Ishikawa (cell line): ENCODE data around the gene ECPAS.

Experiments
- CEBPB ChIP-seq: IDR thresholded peaks from 2 replicates; pipeline ENCODE4 v1.6.1; 2012
- CREB1 ChIP-seq: IDR thresholded peaks from 2 replicates; pipeline ENCODE4 v1.6.1; 2012; ENCODE audit warnings: low read depth
- EGR1 ChIP-seq: IDR thresholded peaks from 2 replicates; pipeline ENCODE4 v1.6.1; 2012
- EP300 ChIP-seq: IDR thresholded peaks from 2 replicates; pipeline ENCODE4 v1.6.1; 2012; ENCODE audit warnings: borderline replicate concordance
- FOXM1 ChIP-seq: IDR thresholded peaks from 2 replicates; pipeline ENCODE4 v1.6.1; 2012; ENCODE audit warnings: low read depth, borderline replicate concordance
- NFIC ChIP-seq: IDR thresholded peaks from 2 replicates; pipeline ENCODE4 v1.6.1; 2012
- RAD21 ChIP-seq: IDR thresholded peaks from 2 replicates; pipeline ENCODE4 v1.6.1; 2012; ENCODE audit warnings: low read depth
- TAF1 ChIP-seq: IDR thresholded peaks from 2 replicates; pipeline ENCODE4 v1.6.1; 2012; ENCODE audit warnings: low read depth, mild to moderate bottlenecking
- TCF12 ChIP-seq: IDR thresholded peaks from 2 replicates; pipeline ENCODE4 v1.6.1; 2012; ENCODE audit warnings: low read depth
- TEAD4 ChIP-seq: IDR thresholded peaks from 2 replicates; pipeline ENCODE4 v1.6.1; 2012
- YY1 ChIP-seq: IDR thresholded peaks from 2 replicates; pipeline ENCODE4 v1.6.1; 2012; ENCODE audit warnings: low read depth
- ZBTB7A ChIP-seq: IDR thresholded peaks from 2 replicates; pipeline ENCODE4 v1.6.1; 2012; ENCODE audit warnings: low read depth
- TF ChIP-seq, protein P1 (sequence below): IDR thresholded peaks from 2 replicates; pipeline ENCODE4 v1.6.1; 2012
- TF ChIP-seq, protein P2 (sequence below): IDR thresholded peaks from 2 replicates; pipeline ENCODE4 v1.6.1; 2012
- TF ChIP-seq, protein P3 (sequence below): IDR thresholded peaks from 2 replicates; pipeline ENCODE4 v1.6.1; 2012; ENCODE audit warnings: low read depth, mild to moderate bottlenecking

Gene ECPAS

DNA sequence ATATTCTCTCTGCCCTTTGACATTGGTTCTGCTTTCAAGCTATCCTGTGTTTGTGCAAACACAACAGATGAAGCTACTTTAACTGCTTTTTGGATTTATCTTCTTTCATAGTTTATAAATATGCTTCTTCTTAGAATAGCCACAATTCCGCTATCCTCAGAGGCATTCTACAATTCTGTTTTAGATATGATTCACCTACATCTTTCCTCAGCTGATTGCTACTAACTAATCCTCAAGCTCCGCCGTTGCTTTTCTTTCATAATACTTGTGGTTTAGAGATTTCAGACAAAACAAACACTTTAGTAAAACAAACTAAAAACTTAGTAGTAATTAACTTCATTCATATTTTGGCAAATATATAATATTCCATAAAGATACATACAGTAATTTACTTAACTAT is 52.5 kb downstream of the ECPAS start:
- TF ChIP-seq EGR1 (no peak), CREB1 (no peak)
- TF ChIP-seq, protein P1, sequence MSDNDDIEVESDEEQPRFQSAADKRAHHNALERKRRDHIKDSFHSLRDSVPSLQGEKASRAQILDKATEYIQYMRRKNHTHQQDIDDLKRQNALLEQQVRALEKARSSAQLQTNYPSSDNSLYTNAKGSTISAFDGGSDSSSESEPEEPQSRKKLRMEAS, result no peak
- TF ChIP-seq, protein P2, sequence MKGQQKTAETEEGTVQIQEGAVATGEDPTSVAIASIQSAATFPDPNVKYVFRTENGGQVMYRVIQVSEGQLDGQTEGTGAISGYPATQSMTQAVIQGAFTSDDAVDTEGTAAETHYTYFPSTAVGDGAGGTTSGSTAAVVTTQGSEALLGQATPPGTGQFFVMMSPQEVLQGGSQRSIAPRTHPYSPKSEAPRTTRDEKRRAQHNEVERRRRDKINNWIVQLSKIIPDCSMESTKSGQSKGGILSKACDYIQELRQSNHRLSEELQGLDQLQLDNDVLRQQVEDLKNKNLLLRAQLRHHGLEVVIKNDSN, result no peak

DNA sequence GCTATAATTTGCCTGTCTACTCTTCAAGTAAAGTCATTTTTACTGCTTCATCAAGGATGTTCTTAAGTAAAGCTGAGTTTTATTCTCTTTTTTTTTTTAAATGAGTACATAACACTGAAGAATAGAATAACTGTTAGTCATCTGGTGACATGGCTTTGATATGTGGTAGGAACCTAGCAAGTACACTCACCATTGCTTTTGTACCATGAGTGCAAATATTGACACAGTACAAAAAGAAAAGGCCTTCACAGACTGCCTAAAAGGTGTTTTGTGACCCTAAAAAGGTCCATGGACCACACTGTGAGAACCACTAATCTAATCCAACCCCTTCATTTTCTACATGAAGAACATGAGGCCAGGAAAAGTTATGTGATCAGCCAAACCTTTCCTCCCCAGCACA is 55.0 kb downstream of the ECPAS start:
- TF ChIP-seq TCF12 (no peak), YY1 (no peak)

DNA sequence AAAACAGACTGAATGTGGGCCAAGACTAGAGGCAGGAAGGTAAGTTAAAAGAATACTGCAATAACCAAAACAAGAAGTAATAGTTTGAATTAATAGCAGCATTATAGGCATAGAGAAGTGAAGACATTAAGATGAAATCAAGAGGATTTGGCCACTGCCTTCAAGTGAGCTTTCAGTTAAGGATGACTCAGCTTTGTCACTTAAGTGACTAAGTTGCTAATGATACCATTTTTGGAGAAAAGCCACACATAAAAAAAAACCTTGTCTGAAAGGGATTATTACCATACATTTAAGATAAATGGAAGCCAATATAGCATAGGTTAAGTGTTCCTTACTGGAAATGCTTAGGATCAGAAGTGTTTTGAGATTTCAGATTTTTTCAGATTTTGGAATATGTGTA is 57.0 kb downstream of the ECPAS start:
- TF ChIP-seq TAF1 (no peak), TCF12 (no peak)
- TF ChIP-seq, protein P1, result no peak

DNA sequence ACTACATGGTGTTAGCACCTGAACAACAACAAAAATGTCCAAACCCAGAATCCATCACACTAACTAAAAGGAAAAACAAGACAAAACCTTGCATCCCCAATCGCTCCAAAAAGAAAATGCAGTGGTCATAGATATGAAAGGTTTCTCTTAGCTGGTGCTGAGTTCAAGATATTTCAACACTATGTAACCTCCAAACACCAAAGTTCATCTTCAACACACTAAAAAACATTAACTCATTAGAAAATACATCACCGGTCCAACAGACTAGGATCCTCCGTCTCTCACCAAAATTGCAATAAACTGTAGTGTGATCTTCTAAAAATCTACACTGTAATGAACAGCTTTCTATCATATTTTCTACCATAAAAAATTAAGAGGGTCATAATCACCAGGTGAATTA is 60.8 kb downstream of the ECPAS start:
- TF ChIP-seq CEBPB (no peak), FOXM1 (no peak), EP300 (no peak), RAD21 (no peak), ZBTB7A (no peak), NFIC (no peak), TCF12 (no peak), TAF1 (no peak), YY1 (no peak)
- TF ChIP-seq, protein P1, result no peak
- TF ChIP-seq, protein P3, sequence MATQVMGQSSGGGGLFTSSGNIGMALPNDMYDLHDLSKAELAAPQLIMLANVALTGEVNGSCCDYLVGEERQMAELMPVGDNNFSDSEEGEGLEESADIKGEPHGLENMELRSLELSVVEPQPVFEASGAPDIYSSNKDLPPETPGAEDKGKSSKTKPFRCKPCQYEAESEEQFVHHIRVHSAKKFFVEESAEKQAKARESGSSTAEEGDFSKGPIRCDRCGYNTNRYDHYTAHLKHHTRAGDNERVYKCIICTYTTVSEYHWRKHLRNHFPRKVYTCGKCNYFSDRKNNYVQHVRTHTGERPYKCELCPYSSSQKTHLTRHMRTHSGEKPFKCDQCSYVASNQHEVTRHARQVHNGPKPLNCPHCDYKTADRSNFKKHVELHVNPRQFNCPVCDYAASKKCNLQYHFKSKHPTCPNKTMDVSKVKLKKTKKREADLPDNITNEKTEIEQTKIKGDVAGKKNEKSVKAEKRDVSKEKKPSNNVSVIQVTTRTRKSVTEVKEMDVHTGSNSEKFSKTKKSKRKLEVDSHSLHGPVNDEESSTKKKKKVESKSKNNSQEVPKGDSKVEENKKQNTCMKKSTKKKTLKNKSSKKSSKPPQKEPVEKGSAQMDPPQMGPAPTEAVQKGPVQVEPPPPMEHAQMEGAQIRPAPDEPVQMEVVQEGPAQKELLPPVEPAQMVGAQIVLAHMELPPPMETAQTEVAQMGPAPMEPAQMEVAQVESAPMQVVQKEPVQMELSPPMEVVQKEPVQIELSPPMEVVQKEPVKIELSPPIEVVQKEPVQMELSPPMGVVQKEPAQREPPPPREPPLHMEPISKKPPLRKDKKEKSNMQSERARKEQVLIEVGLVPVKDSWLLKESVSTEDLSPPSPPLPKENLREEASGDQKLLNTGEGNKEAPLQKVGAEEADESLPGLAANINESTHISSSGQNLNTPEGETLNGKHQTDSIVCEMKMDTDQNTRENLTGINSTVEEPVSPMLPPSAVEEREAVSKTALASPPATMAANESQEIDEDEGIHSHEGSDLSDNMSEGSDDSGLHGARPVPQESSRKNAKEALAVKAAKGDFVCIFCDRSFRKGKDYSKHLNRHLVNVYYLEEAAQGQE, result no peak
- TF ChIP-seq, protein P2, result no peak

DNA sequence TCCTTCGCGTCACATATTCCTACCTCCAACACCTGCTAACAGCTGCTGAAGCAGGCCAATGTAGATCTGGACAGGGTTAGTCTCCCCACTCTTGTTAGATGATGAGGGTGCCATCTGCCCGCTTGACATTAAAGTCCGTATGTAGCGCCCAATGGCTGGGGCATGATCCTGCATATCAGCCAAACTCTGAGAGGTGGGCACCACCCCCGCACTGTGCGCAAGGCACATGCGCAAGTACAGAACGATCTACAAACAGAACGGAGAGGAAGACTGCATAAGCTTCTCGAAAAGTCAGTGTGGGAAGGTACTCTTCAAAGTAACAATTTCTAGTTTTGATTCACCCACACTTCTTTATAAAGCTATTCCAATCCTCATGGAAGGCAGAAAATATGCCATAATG is 69.8 kb downstream of the ECPAS start:
- no peak for TF ChIP-seq TEAD4
- TF ChIP-seq RAD21, result no peak
- TF ChIP-seq, protein P3, result no peak
- TF ChIP-seq ZBTB7A, result no peak
- TF ChIP-seq CEBPB, result no peak
- TF ChIP-seq EP300, result no peak
- TF ChIP-seq, protein P1, result no peak
- no peak for TF ChIP-seq TAF1
- no peak for TF ChIP-seq NFIC

DNA sequence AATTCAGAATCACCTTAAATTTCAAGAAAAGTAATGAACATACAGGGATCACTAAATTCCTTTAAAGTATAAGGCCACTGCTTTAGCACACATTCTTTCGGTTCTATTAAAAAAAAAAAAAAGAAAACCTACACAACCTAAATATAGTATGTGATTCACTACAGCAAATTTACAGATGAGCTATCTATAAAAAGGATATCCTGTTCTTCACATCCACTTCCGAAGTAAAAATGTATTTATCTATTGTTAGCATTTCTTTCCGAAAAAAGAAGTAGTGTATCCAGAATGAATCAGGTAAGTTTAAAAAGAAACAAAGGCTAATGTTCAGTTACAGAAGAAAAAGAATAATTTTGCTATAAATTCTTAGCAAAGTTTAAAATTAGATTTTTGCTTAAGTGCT is 70.2 kb downstream of the ECPAS start:
- TF ChIP-seq NFIC, result no peak
- no peak for TF ChIP-seq ZBTB7A
- no peak for TF ChIP-seq CREB1
- no peak for TF ChIP-seq YY1
- TF ChIP-seq, protein P2, result no peak
- no peak for TF ChIP-seq TAF1
- no peak for TF ChIP-seq CEBPB
- no peak for TF ChIP-seq TCF12
- TF ChIP-seq, protein P1, result no peak
- TF ChIP-seq EGR1, result no peak
- TF ChIP-seq, protein P3, result no peak
- no peak for TF ChIP-seq TEAD4
- TF ChIP-seq RAD21, result no peak
- TF ChIP-seq EP300, result no peak
- TF ChIP-seq FOXM1, result no peak
